Measurements from ENCODE around the gene INHBB. TPM values are rescaled to one million over a fixed set of nuclear protein-coding genes. Genes with fewer than 3 reads are reported as not detected.

INHBB gene
- total RNA-seq, 1 donor from 2014 or later = 5.0 TPM

- no peak for DNase-seq
Measured at GRCh38 chr2:120358734-120359465, 13.0 kb downstream of the INHBB start.

GRCh38 chr2:120360307-120360855, 14.4 kb downstream of the INHBB start:
- no peak for DNase-seq

- no peak for DNase-seq
Measured at GRCh38 chr2:120362926-120363325, 17.0 kb downstream of the INHBB start.

GRCh38 chr2:120365236-120365793, 19.4 kb downstream of the INHBB start:
- no peak for DNase-seq

GRCh38 chr2:120366698-120367097, 20.8 kb downstream of the INHBB start:
- no peak for DNase-seq

- DNase-seq = no peak
Measured at GRCh38 chr2:120367221-120367620, 21.3 kb downstream of the INHBB start.

- DNase-seq = no peak
Measured at GRCh38 chr2:120367649-120368048, 21.7 kb downstream of the INHBB start.

GRCh38 chr2:120368086-120368485, 22.1 kb downstream of the INHBB start:
- no peak for DNase-seq

GRCh38 chr2:120369250-120369649, 23.3 kb downstream of the INHBB start:
- DNase-seq = no peak

- DNase-seq = no peak
Measured at GRCh38 chr2:120371969-120372625, 26.2 kb downstream of the INHBB start.

- DNase-seq = no peak
Measured at GRCh38 chr2:120372816-120373215, 26.9 kb downstream of the INHBB start.

- no peak for DNase-seq
Measured at GRCh38 chr2:120373424-120373823, 27.5 kb downstream of the INHBB start.

- DNase-seq = no peak
Measured at GRCh38 chr2:120374821-120375220, 28.9 kb downstream of the INHBB start.

- no peak for DNase-seq
Measured at GRCh38 chr2:120375251-120376020, 29.5 kb downstream of the INHBB start.

GRCh38 chr2:120376101-120376500, 30.2 kb downstream of the INHBB start:
- no peak for DNase-seq

- DNase-seq = no peak
Measured at GRCh38 chr2:120376679-120377640, 31.0 kb downstream of the INHBB start.

GRCh38 chr2:120378605-120379004, 32.7 kb downstream of the INHBB start:
- no peak for DNase-seq

- no peak for DNase-seq
Measured at GRCh38 chr2:120379916-120380893, 34.3 kb downstream of the INHBB start.

GRCh38 chr2:120381192-120381591, 35.3 kb downstream of the INHBB start:
- DNase-seq = no peak

- DNase-seq = no peak
Measured at GRCh38 chr2:120381661-120382060, 35.7 kb downstream of the INHBB start.
